Stimulated activated CD8-positive, alpha-beta memory T cell treated with anti-CD3 and anti-CD28 coated beads, Interleukin-7, amount 100 ng/mL, for 24 hours (primary cell): ENCODE data around the gene ADAMTS10.
A peak's percentile ranks its signal among the peaks of the same experiment; 100 is the strongest.
"Not testable (repeated sequence)": the region's sequence is repeated elsewhere in the genome, so short reads cannot be mapped to it uniquely, and the experiment has no call there.

Experiments used
- DNase-seq: peaks from one replicate; pipeline ENCODE4 v3.0.0-alpha.2; 2020; ENCODE audit warnings: low read depth

Gene ADAMTS10

DNA sequence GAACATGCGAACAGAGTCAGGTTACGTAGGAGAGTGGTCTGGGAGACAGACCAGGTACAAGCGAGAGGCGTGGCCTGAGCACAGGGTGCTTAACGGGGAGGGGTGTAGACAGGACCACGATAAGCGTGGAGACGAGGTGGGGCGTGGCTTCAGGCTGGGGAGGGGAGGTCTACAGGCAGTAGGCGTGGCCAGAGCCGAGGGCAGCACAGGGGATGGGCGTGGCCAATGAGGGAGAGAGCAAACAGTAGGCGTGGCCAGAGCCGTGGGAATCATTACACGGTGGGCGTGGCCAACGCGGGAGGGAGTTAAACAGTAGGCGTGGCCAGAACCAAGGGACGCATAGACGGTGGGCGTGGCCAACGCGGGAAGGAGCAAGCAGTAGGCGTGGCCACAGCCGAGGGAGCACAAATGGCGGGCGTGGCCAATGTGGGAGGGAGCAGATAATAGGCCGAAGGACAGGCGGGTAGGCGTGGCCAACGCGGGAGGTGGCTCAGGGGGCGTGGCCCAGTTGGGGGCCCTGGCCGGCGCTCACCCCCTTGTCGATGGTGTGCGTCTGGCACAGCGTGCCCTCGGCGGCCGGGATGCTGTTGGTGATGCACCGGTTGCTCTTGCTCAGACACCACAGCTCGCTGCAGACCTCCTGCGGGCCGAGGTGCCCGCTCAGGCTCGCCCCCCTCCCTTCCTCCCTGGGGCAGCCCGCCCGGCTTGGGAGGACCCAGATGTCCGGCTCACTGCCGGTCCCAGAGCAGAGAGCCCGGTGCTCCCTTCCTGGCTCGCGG is 18.1 kb downstream of the ADAMTS10 start:
- peak; percentile 92 for DNase-seq

DNA sequence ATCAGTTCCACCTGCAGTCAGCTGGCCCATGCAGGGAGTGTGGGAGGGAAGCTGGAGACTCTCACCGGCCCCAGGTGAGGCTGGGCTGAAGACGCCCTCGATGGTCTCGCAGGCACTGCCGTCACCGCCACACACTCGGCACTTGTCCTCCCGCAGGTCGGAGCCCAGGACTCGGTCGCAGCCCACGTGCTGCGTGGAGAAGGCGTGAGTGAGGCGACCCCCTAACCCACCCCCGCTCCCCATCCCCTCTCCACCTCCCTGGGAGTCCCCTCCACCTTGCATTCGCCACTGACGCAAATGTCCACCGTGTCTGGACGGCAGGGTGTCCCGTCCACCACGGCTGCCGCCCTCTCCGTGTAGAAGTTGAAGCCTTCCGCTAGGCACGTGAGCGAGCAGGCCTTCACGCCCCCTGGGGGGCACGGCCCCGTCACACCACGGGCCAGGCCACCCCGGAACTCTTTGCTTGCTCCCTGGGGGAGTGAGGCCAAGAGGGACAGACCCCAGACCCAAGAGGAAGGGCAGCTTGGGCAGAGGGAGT is 21.3 kb downstream of the ADAMTS10 start:
- DNase-seq: no peak

GRCh38 chr19:8585894-8586750 is 24.4 kb downstream of the ADAMTS10 start:
- DNase-seq: peak; percentile 42

DNA sequence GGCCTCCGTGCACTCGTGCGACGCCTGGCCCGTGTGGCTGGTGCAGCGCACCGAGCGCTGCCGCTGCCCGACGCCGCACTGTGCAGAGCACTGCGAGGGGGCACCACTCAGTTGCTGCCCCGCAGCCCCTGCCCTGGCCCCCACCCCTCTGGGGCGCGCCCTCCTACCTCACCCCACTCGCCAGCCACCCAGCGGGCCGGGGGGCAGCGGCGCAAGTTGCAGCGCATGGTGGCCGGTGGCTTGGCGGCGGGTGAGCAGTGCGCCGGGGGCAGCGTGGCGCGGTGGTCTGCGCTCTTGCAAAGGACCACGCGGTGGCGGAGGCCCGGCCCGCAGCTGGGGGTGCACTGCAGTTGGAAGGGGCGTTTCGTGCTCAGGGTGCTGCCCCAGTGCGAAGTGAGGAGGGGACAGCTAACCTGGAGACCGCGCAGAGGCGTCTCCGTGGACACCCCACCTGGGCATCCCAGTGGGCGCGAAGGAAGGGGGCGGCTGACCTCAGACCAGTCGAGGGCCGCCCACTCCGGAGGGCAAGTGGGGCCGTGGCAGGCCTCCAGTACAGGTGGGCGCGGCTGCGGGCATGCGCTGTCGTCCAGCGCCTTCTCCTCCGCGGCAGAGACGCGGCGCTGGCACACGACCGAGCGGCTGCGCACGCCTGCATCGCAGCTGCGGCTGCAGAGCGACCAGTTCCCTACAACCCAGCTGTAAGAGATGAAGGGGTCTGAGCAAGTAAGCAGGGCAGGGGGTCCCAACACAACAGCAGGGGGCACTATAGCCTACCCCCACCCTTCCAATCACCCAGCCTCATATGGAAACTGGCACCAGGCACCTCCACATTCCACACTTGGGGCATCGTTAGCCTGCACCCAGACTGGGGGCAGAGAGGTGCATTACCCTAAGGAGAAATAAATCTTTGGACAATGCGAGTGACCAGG is 25.3 kb downstream of the ADAMTS10 start:
- DNase-seq: no peak

DNA sequence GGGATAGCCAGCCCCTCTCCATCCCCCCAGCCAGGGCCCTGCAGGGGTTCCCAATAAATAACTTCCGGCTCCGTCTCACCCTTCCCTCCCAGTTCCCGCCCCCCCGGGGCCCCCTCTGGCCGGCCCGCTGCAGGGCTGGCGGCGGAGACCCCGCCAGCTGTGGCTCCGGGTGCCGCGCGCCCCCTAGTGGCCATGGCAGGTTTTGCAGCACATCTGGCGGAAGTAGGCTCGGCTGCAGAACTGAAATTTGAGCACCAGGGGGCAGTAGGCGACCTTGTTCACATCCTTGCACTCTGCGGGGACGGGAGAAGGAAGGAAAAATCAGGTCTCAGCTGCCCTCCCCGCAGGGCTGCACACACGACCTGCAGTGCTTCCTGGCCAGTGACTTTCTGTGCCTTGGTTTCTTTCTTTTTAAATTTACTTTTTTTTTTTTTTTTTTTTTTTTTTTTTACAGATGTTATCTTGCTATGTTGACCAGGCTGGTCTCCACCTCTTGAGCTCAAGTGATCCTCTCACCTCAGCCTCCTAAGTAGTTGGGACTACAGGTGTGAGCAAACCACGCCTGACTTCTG is 29.7 kb downstream of the ADAMTS10 start:
- peak; percentile 83 for DNase-seq

GRCh38 chr19:8578642-8579265 is 31.8 kb downstream of the ADAMTS10 start:
- peak; percentile 83 for DNase-seq

DNA sequence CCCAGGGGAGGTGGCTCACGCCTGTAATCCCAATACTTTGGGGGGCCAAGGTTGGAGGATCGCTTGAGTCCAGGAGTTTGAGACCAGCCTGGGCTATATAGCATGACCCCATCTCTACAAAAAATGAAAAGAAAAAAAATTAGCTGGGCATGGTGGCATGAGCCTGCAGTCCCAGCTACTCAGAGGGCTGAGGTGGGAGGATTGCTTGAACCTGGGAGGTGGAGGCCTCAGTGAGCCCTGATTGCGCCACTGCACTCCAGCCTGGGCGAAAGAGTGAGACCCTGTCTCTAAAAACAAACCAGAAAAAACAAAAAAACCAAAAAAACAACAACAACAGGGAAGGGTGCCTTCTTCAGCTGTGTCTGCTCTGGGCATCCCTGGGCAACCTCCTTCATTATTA is 32.8 kb downstream of the ADAMTS10 start:
- no peak for DNase-seq

- DNase-seq: no peak
Observed at GRCh38 chr19:8577247-8577646, 33.3 kb downstream of the ADAMTS10 start, which contains the start of gene MYO1F. TSS of gene MYO1F (minus strand) at chr19:8577442. CDS start at chr19:8577309, 133 bp downstream.

- DNase-seq: no peak
Observed at GRCh38 chr19:8576273-8576993, 34.1 kb downstream of the ADAMTS10 start.

DNA sequence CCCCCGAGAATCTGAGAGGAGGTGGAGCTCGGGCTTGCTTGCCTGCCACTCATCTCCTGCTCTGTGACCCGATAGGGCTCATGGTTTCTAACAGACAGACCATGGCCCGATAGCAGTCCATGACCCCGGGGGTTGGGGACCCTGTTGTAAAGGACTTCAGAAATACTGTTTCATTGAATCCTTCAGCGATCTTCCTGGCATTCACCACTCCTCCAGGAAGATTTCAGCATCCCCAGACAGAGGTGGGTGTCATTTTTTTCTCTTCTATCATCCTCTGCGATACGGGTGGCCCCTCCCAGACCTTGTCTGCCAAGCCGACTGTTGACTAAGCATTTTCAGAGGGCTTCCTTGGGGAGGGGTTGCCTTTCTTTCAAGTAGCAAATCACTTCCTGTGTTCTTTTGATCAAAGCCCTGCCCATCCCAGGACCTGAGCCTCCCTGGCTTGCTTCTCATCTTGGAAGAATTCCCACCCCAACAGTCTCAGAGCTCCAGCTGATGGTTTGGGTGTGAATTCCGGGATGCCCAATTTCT is 35.0 kb downstream of the ADAMTS10 start:
- no peak for DNase-seq

DNA sequence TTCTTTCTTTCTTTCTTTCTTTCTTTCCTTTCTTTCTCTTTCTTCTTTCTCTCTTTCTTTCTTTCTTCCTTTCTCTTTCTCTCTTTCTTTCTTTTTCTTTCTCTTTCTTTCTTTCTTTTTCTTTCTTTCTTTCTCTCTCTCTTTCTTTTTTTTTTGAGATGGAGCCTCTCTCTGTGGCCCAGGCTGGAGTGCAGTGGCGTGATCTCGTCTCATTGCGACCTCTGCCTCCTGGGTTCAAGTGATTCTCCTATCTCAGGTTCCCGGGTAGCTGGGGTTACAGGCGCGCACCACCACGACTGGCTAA is 35.9 kb downstream of the ADAMTS10 start:
- not testable (repeated sequence) for DNase-seq

- DNase-seq: no peak
Observed at GRCh38 chr19:8573316-8573715, 37.2 kb downstream of the ADAMTS10 start.

- no peak for DNase-seq
Observed at GRCh38 chr19:8571006-8571411, 39.5 kb downstream of the ADAMTS10 start.

- peak; percentile 26 for DNase-seq
Observed at GRCh38 chr19:8569066-8569771, 41.3 kb downstream of the ADAMTS10 start.

GRCh38 chr19:8567522-8568172 is 42.9 kb downstream of the ADAMTS10 start:
- no peak for DNase-seq

DNA sequence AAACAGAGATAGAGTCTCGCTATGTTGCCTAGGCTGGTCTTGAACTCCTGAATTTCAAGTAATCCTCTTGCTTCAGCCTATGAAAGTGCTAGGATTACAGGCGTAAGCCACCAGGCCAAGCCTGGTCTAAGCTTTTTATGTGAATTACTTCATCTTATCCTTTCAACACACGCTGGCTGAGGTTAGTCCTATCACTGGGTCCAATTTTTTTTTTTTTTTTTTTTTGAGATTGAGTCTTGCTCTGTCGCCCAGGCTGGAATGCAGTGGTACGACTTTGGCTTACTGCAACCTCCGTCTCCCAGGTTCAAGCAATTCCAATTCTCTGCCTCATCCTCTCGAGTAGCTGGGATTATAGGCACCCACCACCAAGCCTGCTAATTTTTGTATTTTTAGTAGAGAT is 43.7 kb downstream of the ADAMTS10 start:
- DNase-seq: no peak

GRCh38 chr19:8564866-8565265 is 45.6 kb downstream of the ADAMTS10 start:
- not testable (repeated sequence) for DNase-seq

GRCh38 chr19:8561075-8561764 is 49.3 kb downstream of the ADAMTS10 start:
- DNase-seq: no peak
